C4-2B (cell line): ENCODE data around the gene WNT5B.
"Not testable (repeated sequence)": the region's sequence is repeated elsewhere in the genome, so short reads cannot be mapped to it uniquely, and the experiment has no call there.

Source experiments
- H3K27ac ChIP-seq: fragments of 450-650 bp; 2 replicates; pipeline ENCODE4 v1.5.1; 2017
- ZFX ChIP-seq: fragments of 450-650 bp; IDR thresholded peaks from 2 replicates; pipeline ENCODE4 v1.6.1; 2017
- TF ChIP-seq, protein P1 (sequence below): fragments of 450-650 bp; conservative IDR thresholded peaks from 2 replicates; pipeline ENCODE4 v1.5.1; 2017; ENCODE audit warnings: mild to moderate bottlenecking

The WNT5B gene

DNA sequence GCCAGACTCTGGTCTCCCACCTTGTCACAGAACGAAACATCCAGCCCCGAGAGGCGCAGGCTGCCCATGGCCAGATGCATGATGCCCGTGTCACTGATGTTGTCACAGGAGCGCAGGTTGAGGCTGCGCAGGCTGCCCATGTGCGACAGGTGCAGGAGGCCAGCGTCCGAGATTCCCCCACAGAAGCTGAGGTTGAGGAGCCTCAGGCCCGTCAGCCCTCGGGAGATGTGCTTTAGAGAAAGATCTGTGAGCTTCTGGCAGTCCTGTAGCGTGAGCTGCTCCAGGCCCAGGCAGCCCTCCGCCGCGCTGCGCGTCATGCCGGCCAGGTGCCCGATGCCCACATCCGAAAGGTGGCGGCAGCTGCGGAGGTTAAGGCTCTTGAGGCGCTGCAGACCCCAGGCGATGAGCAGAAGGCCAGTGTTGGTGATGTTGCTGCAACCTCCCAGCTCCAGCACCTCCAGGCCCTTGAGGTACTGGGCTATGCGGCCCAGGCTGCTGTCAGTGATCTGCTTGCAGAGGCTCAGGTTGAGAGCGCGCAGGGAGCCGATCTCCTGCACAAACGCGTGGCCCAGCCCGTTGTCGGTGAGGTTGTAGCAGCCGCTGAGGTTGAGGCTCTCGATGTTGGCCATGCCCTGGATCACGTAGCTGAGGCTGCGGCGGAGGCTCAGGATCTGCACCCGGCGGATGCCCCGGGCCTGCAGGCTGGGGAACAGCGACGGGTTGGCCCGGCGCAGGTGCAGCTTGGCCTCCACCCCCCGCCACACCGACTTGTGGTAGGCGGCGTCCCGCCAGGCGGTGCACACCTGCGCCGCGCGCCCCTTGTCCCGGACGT lies 35.6 kb upstream of the WNT5B start:
- TF ChIP-seq, protein P1, sequence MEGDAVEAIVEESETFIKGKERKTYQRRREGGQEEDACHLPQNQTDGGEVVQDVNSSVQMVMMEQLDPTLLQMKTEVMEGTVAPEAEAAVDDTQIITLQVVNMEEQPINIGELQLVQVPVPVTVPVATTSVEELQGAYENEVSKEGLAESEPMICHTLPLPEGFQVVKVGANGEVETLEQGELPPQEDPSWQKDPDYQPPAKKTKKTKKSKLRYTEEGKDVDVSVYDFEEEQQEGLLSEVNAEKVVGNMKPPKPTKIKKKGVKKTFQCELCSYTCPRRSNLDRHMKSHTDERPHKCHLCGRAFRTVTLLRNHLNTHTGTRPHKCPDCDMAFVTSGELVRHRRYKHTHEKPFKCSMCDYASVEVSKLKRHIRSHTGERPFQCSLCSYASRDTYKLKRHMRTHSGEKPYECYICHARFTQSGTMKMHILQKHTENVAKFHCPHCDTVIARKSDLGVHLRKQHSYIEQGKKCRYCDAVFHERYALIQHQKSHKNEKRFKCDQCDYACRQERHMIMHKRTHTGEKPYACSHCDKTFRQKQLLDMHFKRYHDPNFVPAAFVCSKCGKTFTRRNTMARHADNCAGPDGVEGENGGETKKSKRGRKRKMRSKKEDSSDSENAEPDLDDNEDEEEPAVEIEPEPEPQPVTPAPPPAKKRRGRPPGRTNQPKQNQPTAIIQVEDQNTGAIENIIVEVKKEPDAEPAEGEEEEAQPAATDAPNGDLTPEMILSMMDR = no peak
- peak; percentile 65; the same call in 1 of the 2 replicates for TF ChIP-seq ZFX
- H3K27ac ChIP-seq = peak overlapping the region; percentile 98

DNA sequence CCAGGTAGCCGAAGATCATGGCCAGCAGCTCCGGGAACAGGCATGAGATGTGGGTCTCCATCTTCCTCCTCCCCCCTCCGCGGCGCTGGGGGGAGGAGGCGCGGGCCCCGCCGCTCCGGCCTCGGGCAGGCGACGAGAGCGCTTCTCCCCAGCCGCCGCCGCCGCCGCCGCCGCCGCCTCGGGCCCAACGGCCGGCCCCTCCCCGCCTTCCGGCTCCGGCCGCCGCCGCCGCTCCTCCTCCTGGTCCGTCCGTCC lies 35.1 kb upstream of the WNT5B start:
- H3K27ac ChIP-seq = peak overlapping the region; percentile 98
- TF ChIP-seq ZFX = peak; percentile 50; the same call in 1 of the 2 replicates
- TF ChIP-seq, protein P1 = no peak; the same call in 1 of the 2 replicates

GRCh38 chr12:1594261-1595025 lies 34.6 kb upstream of the WNT5B start, which contains the start of gene FBXL14:
FBXL14 (minus strand) TSS chr12:1594581; CDS start chr12:1594066, 515 bp downstream.
- TF ChIP-seq, protein P1 = no peak; the same call in 1 of the 2 replicates
- TF ChIP-seq ZFX = peak; percentile 53
- peak within 1 kb of the TSS; percentile 98 for H3K27ac ChIP-seq

GRCh38 chr12:1595026-1595561 lies 33.9 kb upstream of the WNT5B start:
- TF ChIP-seq ZFX = no peak
- TF ChIP-seq, protein P1 = no peak
- peak overlapping the region; percentile 98 for H3K27ac ChIP-seq

DNA sequence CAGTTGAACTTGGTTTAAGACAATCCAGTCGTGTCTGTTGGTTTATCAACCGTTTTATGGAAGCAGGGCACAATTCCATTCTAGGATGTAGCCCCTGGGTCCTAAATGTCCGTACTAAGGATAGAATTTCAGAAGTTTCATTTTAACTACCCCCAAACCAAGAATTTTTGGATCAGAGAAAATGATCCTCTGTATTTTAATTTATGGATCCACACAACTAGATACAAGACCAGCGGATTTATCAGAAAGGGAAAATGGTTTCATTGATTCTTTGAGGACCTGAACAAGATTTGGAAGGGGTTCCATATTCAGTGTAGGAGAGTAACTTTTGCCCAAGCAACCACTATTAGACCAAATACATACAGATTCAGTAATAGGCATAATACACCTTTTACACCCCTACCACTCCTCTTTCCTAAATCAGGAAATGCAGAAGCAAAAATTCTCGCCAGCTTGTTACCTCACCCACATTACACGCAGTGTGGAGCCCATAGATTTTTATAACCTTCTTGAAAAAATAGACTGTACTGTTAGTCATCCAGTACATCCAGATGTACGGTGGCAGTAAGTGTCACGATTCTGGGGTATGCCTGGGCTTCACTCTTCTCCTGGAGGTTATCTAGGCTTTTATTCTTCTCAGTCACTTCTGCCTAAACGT lies 33.2 kb upstream of the WNT5B start:
- TF ChIP-seq, protein P1 = no peak
- TF ChIP-seq ZFX = no peak
- no peak overlapping the region for H3K27ac ChIP-seq

GRCh38 chr12:1598757-1599156 lies 30.3 kb upstream of the WNT5B start:
- TF ChIP-seq, protein P1 = no peak
- TF ChIP-seq ZFX = no peak

GRCh38 chr12:1602706-1603105 lies 26.3 kb upstream of the WNT5B start:
- not testable (repeated sequence) for H3K27ac ChIP-seq

More at GRCh38 chr12:1598757-1599156, 30.3 kb upstream of the WNT5B start:
- H3K27ac ChIP-seq = no peak overlapping the region
